Suppressor macrophage treated with lipopolysaccharide for 1 hour (primary cell): Measurements from ENCODE around the gene TK1.

ENCODE experiments used
- DNase-seq, 3 donors: peaks; one replicate each; pipeline ENCODE4 v3.0.0-alpha.2; 2020 to 2022

The TK1 gene

GRCh38 chr17:78133179-78133951, 53.5 kb downstream of the TK1 start:
- no peak for DNase-seq

- no peak for DNase-seq
Observed at GRCh38 chr17:78132767-78133178, 54.1 kb downstream of the TK1 start.

- DNase-seq: no peak
Observed at GRCh38 chr17:78132084-78132676, 54.7 kb downstream of the TK1 start.

GRCh38 chr17:78131172-78132083, 55.4 kb downstream of the TK1 start:
- DNase-seq: peak; percentile 57 to 74 (median 60)

- DNase-seq: peak; percentile 49 to 65 (median 56)
Observed at GRCh38 chr17:78130437-78131101, 56.3 kb downstream of the TK1 start, which contains the start of gene TMC8. TMC8 (plus strand) TSS chr17:78130771; CDS start chr17:78131589, 818 bp downstream.

- no peak for DNase-seq
Observed at GRCh38 chr17:78130090-78130436, 56.8 kb downstream of the TK1 start.

GRCh38 chr17:78129351-78130089, 57.3 kb downstream of the TK1 start:
- DNase-seq: no peak

GRCh38 chr17:78128551-78129350, 58.1 kb downstream of the TK1 start, which contains the start of gene TMC6:
TMC6 (minus strand) TSS chr17:78128755; CDS start chr17:78126832, 1,923 bp downstream.
- DNase-seq: peak in 2 of 3 donors; percentile 66 to 83

GRCh38 chr17:78127888-78128550, 58.8 kb downstream of the TK1 start:
- DNase-seq: peak in 1 of 3 donors; percentile 55

GRCh38 chr17:78127239-78127887, 59.5 kb downstream of the TK1 start:
- DNase-seq: peak; percentile 80 to 89 (median 84)

GRCh38 chr17:78126895-78127238, 60.0 kb downstream of the TK1 start:
- DNase-seq: no peak

- DNase-seq: no peak
Observed at GRCh38 chr17:78125976-78126894, 60.6 kb downstream of the TK1 start.

- DNase-seq: no peak
Observed at GRCh38 chr17:78125138-78125913, 61.5 kb downstream of the TK1 start.

- no peak for DNase-seq
Observed at GRCh38 chr17:78124836-78125137, 62.1 kb downstream of the TK1 start.
